Activated CD4-positive, alpha-beta T cell treated with anti-CD3 and anti-CD28 coated beads, Interleukin-2, amount 10 ng/mL, durations not matched to agents 7 days and 5 days (primary cell): ENCODE measurements around the gene ZC3H8. TPM values are rescaled to one million over a fixed set of nuclear protein-coding genes. Genes with fewer than 3 reads are reported as not detected.
"Not testable (repeated sequence)": the region's sequence is repeated elsewhere in the genome, so short reads cannot be mapped to it uniquely, and the experiment has no call there.

Experiments used
- CTCF ChIA-PET: fragments of 350-600 bp; sonication (Branson Sonifier 250); formaldehyde crosslinking; loops from one replicate; lab custom pipeline; 2021; ENCODE audit warnings: antibody characterized with exemption; lab: Charles Lee
- POLR2A ChIA-PET: fragments of 350-600 bp; sonication (Branson Sonifier 250); formaldehyde crosslinking; loops from one replicate; lab custom pipeline; 2021; ENCODE audit warnings: antibody characterized with exemption; lab: Charles Lee
- DNase-seq: peaks from one replicate; pipeline ENCODE4 v3.0.0-alpha.2; 2020
- H3K27ac Mint-ChIP-seq: one replicate; pipeline ENCODE4 v1.8.0; 2021; ENCODE audit warnings: mild to moderate bottlenecking, moderate library complexity, mixed read lengths
- H3K27me3 Mint-ChIP-seq: one replicate; pipeline ENCODE4 v1.8.0; 2021; ENCODE audit warnings: mixed read lengths
- H3K36me3 Mint-ChIP-seq: one replicate; pipeline ENCODE4 v1.8.0; 2021; ENCODE audit warnings: low read depth, mixed read lengths
- H3K4me1 Mint-ChIP-seq: one replicate; pipeline ENCODE4 v1.8.0; 2021; ENCODE audit warnings: mixed read lengths
- H3K4me3 Mint-ChIP-seq: one replicate; pipeline ENCODE4 v1.8.0; 2021; ENCODE audit warnings: mild to moderate bottlenecking, moderate library complexity, mixed read lengths
- H3K9me3 Mint-ChIP-seq: one replicate; pipeline ENCODE4 v1.8.0; 2021; ENCODE audit warnings: mixed read lengths
- total RNA-seq, 2 experiments: library from RNA; stranded (reverse); gene quantifications; one replicate each; pipeline ENCODE4 v1.2.3, GENCODE V29; 2021

The ZC3H8 gene
- total RNA-seq, 2 experiments from 2014 or later: 18.0 to 19.3 TPM

GRCh38 chr2:112253261-112253815 is 1.5 kb downstream of the ZC3H8 start:
- no peaks in the 10 kb centered on the region for H3K27me3 Mint-ChIP-seq
- DNase-seq: no peak
- peaks cover 20% of the 10 kb centered on the region for H3K4me1 Mint-ChIP-seq
- H3K4me3 Mint-ChIP-seq: peak overlapping the region; percentile 82
- peaks cover 14% of the 10 kb centered on the region for H3K36me3 Mint-ChIP-seq
- POLR2A ChIA-PET: no interaction called here
- H3K27ac Mint-ChIP-seq: no peak overlapping the region
- no peaks in the 10 kb centered on the region for H3K9me3 Mint-ChIP-seq
- CTCF ChIA-PET: no interaction called here

DNA sequence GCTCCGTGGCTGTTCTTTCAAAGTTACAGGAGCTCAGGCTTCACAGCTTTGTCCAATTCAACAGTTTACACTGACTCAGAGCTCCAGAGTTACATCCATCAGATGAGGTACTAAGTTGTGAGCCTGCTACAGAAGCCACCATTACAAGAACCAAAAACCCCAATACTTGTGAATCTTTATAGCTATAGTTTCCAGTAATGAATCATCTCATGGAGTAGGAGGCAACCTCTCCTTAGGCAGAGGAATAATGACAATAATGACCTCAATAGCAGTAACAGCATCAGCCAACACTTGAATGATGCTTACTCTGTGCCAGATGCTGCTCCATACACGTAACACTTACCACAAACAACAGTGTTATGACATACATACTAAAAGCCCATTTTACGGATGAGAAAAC is 3.6 kb downstream of the ZC3H8 start:
- peaks cover 21% of the 10 kb centered on the region for H3K4me1 Mint-ChIP-seq
- H3K4me3 Mint-ChIP-seq: no peak overlapping the region
- DNase-seq: no peak
- POLR2A ChIA-PET: no interaction called here
- H3K27ac Mint-ChIP-seq: no peak overlapping the region
- CTCF ChIA-PET: interaction anchor here (0.6 to 2.4 kb wide), 5 partner anchors 10 to 225 kb away, joined by 3 to 11 read pairs (median 3); no protein-coding TSS in a partner anchor
- H3K9me3 Mint-ChIP-seq: peaks cover 2% of the 10 kb centered on the region
- H3K27me3 Mint-ChIP-seq: no peaks in the 10 kb centered on the region
- peaks cover 31% of the 10 kb centered on the region for H3K36me3 Mint-ChIP-seq

DNA sequence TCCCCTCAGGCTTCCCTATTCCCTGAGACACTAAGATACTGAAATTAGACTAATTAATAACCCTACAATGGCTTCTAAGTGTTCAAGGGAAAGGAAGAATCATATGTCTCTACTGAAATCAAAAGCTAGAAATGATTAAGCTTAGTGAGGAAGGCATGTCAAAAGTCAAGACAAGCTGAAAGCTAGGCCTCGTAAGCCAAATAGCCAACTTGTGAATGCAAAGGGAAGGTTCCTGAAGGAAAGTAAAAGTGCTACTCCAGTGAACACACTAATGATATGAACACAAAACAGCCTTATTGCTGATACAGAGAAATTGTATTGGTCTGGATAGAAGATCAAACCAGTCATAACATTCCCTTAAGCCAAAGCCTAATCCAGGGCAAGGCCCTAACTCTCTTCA is 10.0 kb downstream of the ZC3H8 start:
- Mint-ChIP-seq H3K36me3 (peaks cover 57% of the 10 kb centered on the region), H3K27ac (no peak overlapping the region), H3K4me1 (peaks cover 17% of the 10 kb centered on the region), H3K27me3 (no peaks in the 10 kb centered on the region), H3K4me3 (no peak overlapping the region), H3K9me3 (peaks cover 2% of the 10 kb centered on the region)
- ChIA-PET POLR2A (no interaction called here), CTCF (interaction anchor here (1.2 to 2.5 kb wide), 3 partner anchors 10 to 62 kb away, joined by 3 to 5 read pairs (median 4); no protein-coding TSS in a partner anchor)
- no peak for DNase-seq

DNA sequence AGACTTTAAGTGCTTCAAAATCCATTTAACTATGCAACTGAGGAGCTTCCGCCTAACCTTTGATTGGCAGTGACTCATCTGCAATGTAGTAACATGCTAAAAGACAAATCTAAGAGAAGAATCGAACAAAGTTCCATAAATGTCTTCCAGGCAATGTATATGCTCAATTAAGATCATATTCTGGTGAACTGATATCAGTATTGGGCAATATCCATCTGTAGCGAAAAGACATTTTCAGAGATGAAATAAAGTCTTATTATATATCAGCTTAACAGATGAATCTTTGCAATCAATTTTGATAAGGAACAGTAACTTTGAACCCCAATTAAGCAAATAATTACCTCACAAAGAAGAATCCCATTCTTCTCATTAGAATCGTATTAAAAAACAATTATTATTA is 11.6 kb downstream of the ZC3H8 start:
- Mint-ChIP-seq H3K36me3 (peaks cover 50% of the 10 kb centered on the region), H3K27me3 (no peaks in the 10 kb centered on the region), H3K27ac (no peak overlapping the region), H3K9me3 (peaks cover 2% of the 10 kb centered on the region), H3K4me1 (peaks cover 17% of the 10 kb centered on the region), H3K4me3 (no peak overlapping the region)
- no peak for DNase-seq
- POLR2A ChIA-PET: no interaction called here
- CTCF ChIA-PET: interaction anchor here (1.4 kb wide), 1 partner anchor 12 kb away, joined by 4 read pairs; the partner anchor contains the start of gene ZC3H8

GRCh38 chr2:112242384-112242783 is 12.5 kb downstream of the ZC3H8 start:
- CTCF ChIA-PET: interaction anchor here (1.0 to 1.4 kb wide), 2 partner anchors 12 to 14 kb away, joined by 3 to 4 read pairs; partner anchors contain the start of gene ZC3H8
- DNase-seq: no peak
- H3K9me3 Mint-ChIP-seq: peaks cover 2% of the 10 kb centered on the region
- peaks cover 17% of the 10 kb centered on the region for H3K4me1 Mint-ChIP-seq
- H3K4me3 Mint-ChIP-seq: no peak overlapping the region
- POLR2A ChIA-PET: no interaction called here
- H3K27me3 Mint-ChIP-seq: no peaks in the 10 kb centered on the region
- H3K36me3 Mint-ChIP-seq: peaks cover 46% of the 10 kb centered on the region
- H3K27ac Mint-ChIP-seq: no peak overlapping the region

GRCh38 chr2:112239862-112240261 is 15.0 kb downstream of the ZC3H8 start:
- ChIA-PET CTCF (interaction anchor here (1.2 kb wide), 1 partner anchor 12 kb away, joined by 3 read pairs; no protein-coding TSS in a partner anchor), POLR2A (no interaction called here)
- no peaks in the 10 kb centered on the region for H3K27me3 Mint-ChIP-seq
- H3K4me1 Mint-ChIP-seq: peaks cover 15% of the 10 kb centered on the region
- no peak overlapping the region for H3K4me3 Mint-ChIP-seq
- no peaks in the 10 kb centered on the region for H3K9me3 Mint-ChIP-seq
- no peak for DNase-seq
- H3K27ac Mint-ChIP-seq: no peak overlapping the region
- peaks cover 30% of the 10 kb centered on the region for H3K36me3 Mint-ChIP-seq

- no peaks in the 10 kb centered on the region for H3K4me1 Mint-ChIP-seq
- ChIA-PET CTCF (no interaction called here), POLR2A (no interaction called here)
- H3K4me3 Mint-ChIP-seq: no peak overlapping the region
- DNase-seq: no peak
- H3K27me3 Mint-ChIP-seq: no peaks in the 10 kb centered on the region
- H3K27ac Mint-ChIP-seq: no peak overlapping the region
- H3K9me3 Mint-ChIP-seq: no peaks in the 10 kb centered on the region
- H3K36me3 Mint-ChIP-seq: peaks cover 38% of the 10 kb centered on the region
These were observed 24.5 kb downstream of the ZC3H8 start for GRCh38 chr2:112230371-112230770.

DNA sequence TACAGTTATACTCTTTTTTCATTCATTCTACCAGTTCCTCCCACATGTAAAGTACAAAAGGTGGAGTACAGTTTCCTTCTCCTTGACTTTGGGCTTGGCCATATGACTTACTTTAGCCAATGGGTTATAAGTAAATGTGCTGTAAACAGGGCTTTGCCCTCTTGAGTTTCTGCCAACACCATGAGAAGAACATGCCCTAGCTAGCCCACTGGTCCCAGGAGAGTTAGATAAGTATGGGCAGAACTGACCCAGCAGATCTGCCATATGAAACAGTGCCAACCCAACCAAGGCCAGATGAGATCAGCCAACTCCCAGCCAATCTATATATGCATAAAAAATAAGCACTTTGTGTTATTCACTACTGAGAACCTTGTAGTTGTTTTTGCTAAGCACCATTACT is 25.5 kb downstream of the ZC3H8 start:
- no peak for DNase-seq
- POLR2A ChIA-PET: no interaction called here
- Mint-ChIP-seq H3K27me3 (no peaks in the 10 kb centered on the region), H3K4me1 (no peaks in the 10 kb centered on the region), H3K9me3 (no peaks in the 10 kb centered on the region), H3K27ac (no peak overlapping the region), H3K36me3 (peaks cover 41% of the 10 kb centered on the region), H3K4me3 (no peak overlapping the region)
- CTCF ChIA-PET: interaction anchor here (1.4 kb wide), 1 partner anchor 13 kb away, joined by 3 read pairs; no protein-coding TSS in a partner anchor

GRCh38 chr2:112220831-112221230 is 34.0 kb downstream of the ZC3H8 start:
- Mint-ChIP-seq H3K9me3 (no peaks in the 10 kb centered on the region), H3K27ac (no peak overlapping the region), H3K4me1 (no peaks in the 10 kb centered on the region), H3K36me3 (peaks cover 45% of the 10 kb centered on the region), H3K27me3 (no peaks in the 10 kb centered on the region), H3K4me3 (no peak overlapping the region)
- ChIA-PET CTCF (interaction anchor here (0.9 to 1.4 kb wide), 2 partner anchors 38 to 99 kb away, joined by 3 to 4 read pairs; no protein-coding TSS in a partner anchor), POLR2A (no interaction called here)
- DNase-seq: no peak

GRCh38 chr2:112220186-112220585 is 34.7 kb downstream of the ZC3H8 start:
- H3K27ac Mint-ChIP-seq: no peak overlapping the region
- POLR2A ChIA-PET: no interaction called here
- peaks cover 47% of the 10 kb centered on the region for H3K36me3 Mint-ChIP-seq
- no peak for DNase-seq
- H3K4me1 Mint-ChIP-seq: no peaks in the 10 kb centered on the region
- no peaks in the 10 kb centered on the region for H3K27me3 Mint-ChIP-seq
- CTCF ChIA-PET: interaction anchor here (1.4 kb wide), 1 partner anchor 39 kb away, joined by 4 read pairs; no protein-coding TSS in a partner anchor
- H3K9me3 Mint-ChIP-seq: no peaks in the 10 kb centered on the region
- no peak overlapping the region for H3K4me3 Mint-ChIP-seq

DNA sequence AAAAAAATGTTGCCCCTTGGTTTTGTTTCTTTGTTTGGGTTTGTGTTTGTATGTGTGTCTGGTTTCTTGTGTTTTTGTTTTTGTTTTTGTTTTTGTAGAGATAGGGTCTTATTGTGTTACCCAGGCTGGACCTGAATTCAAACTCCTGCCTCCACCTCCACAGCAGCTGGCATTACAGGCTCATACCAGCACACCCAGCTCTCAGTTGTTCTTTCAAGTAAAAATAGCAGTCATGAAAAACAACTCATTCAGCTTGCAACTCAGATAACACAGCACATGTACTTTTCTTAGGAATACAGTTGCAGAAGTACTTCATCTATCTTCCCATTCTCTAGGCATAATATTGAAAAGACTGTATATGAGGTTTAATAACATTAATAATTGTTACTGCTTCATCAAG is 37.0 kb downstream of the ZC3H8 start:
- Mint-ChIP-seq H3K4me3 (no peak overlapping the region), H3K4me1 (no peaks in the 10 kb centered on the region), H3K36me3 (peaks cover 53% of the 10 kb centered on the region), H3K27ac (no peak overlapping the region), H3K9me3 (peaks cover 2% of the 10 kb centered on the region), H3K27me3 (no peaks in the 10 kb centered on the region)
- POLR2A ChIA-PET: no interaction called here
- no peak for DNase-seq
- CTCF ChIA-PET: no interaction called here

DNA sequence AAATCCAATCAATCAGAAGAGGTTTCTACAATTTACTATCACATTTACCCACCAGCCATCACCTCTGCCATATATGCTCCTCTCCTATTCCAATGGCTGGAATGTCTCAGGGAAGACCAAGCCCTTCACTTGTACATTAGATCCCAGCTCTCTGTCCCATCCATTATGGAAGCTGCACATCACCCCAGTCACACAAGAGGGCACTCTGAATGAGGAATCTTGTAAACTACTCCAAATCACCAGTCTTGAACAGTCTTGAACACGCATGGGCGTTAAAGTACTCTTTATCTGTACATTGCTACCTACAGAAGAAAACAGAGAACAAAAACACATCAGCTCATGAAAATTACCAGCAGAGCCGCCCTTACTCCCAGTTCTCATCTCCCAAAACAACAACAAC is 38.7 kb downstream of the ZC3H8 start:
- Mint-ChIP-seq H3K36me3 (peaks cover 49% of the 10 kb centered on the region), H3K4me3 (no peak overlapping the region), H3K27me3 (no peaks in the 10 kb centered on the region), H3K27ac (no peak overlapping the region), H3K4me1 (no peaks in the 10 kb centered on the region), H3K9me3 (peaks cover 6% of the 10 kb centered on the region)
- CTCF ChIA-PET: no interaction called here
- no peak for DNase-seq
- POLR2A ChIA-PET: no interaction called here

GRCh38 chr2:112207905-112208304 is 46.9 kb downstream of the ZC3H8 start:
- H3K4me3 Mint-ChIP-seq, CTCF ChIA-PET, H3K27me3 Mint-ChIP-seq, POLR2A ChIA-PET, DNase-seq, H3K4me1 Mint-ChIP-seq, H3K27ac Mint-ChIP-seq: not testable (repeated sequence)
- peaks cover 30% of the 10 kb centered on the region for H3K9me3 Mint-ChIP-seq
- peaks cover 50% of the 10 kb centered on the region for H3K36me3 Mint-ChIP-seq
